H1 (cell line): ENCODE results near the gene KRT75. TPM values are rescaled to one million over a fixed set of nuclear protein-coding genes. Genes with fewer than 3 reads are reported as not detected.

Experiments
- CTCF ChIA-PET: fragments of 300-600 bp; sonication (Branson Sonifier 250); formaldehyde crosslinking; loops from one replicate; lab custom pipeline; 2021; ENCODE audit not compliant: partially characterized antibody; lab: Charles Lee
- POLR2A ChIA-PET: fragments of 300-600 bp; sonication (Branson Sonifier 250); formaldehyde crosslinking; loops from one replicate; lab custom pipeline; 2021; ENCODE audit warnings: inconsistent platforms; ENCODE audit not compliant: partially characterized antibody; lab: Charles Lee
- DNase-seq, 2 experiments: peaks; one replicate each; pipeline versions ENCODE4 v3.0.0 to v3.0.0-alpha.2; 2010 to 2022; ENCODE audit warnings: low spot score in 2 of 2, low read depth in 1 of 2, mixed read lengths in 1 of 2
- FAIRE-seq: peaks from 2 replicates; lab custom pipeline; 2011; peaks lifted over from hg19 to GRCh38; lab: Jason Lieb, UNC
- H2AFZ ChIP-seq: 2 replicates; pipeline ENCODE4 v1.8.1; 2012; ENCODE audit warnings: low read length, inconsistent platforms
- H2AK5ac ChIP-seq: 2 replicates; pipeline ENCODE4 v1.6.1; 2013; ENCODE audit warnings: low read depth, low read length
- H2BK120ac ChIP-seq: replicated peaks from 2 replicates; pipeline ENCODE3; 2013; ENCODE audit warnings: low read depth, low read length, inconsistent platforms
- H2BK12ac ChIP-seq: 2 replicates; pipeline ENCODE4 v1.6.1; 2013; ENCODE audit warnings: low read depth, low read length
- H2BK15ac ChIP-seq: 2 replicates; pipeline ENCODE4 v1.6.1; 2013; ENCODE audit warnings: low read length
- H2BK20ac ChIP-seq: 2 replicates; pipeline ENCODE4 v1.6.1; 2013; ENCODE audit warnings: low read length
- H2BK5ac ChIP-seq: 2 replicates; pipeline ENCODE4 v1.6.1; 2013; ENCODE audit warnings: low read depth, low read length
- H3K14ac ChIP-seq: 2 replicates; pipeline ENCODE4 v1.6.1; 2013; ENCODE audit warnings: inconsistent platforms; ENCODE audit not compliant: insufficient read length
- H3K18ac ChIP-seq: 2 replicates; pipeline ENCODE4 v1.6.1; 2013; ENCODE audit warnings: low read length; ENCODE audit errors: extremely low read depth
- H3K23ac ChIP-seq: 2 replicates; pipeline ENCODE4 v1.6.1; 2013; ENCODE audit warnings: inconsistent platforms; ENCODE audit not compliant: insufficient read length
- H3K23me2 ChIP-seq: 2 replicates; pipeline ENCODE4 v1.6.1; 2013; ENCODE audit warnings: low read depth, low read length
- H3K27ac ChIP-seq: 2 replicates; pipeline ENCODE4 v1.6.1; 2011; ENCODE audit warnings: low read depth, low read length, inconsistent platforms
- H3K27me3 ChIP-seq, 4 experiments: replicated peaks in 1 of 4; 1 replicate in 1 of 4; 2 replicates in 3 of 4; pipeline versions ENCODE4 v1.6.1 to v1.8.1; 2011 to 2013; ENCODE audit warnings: low read length in 3 of 4, mild to moderate bottlenecking in 3 of 4, inconsistent platforms in 2 of 4, mixed read lengths in 2 of 4, moderate library complexity in 1 of 4; ENCODE audit not compliant: control insufficient read depth in 3 of 4, insufficient read depth in 3 of 4; ENCODE audit errors: extremely low read depth in 1 of 4
- H3K36me3 ChIP-seq, 4 experiments: 2 replicates each; pipeline versions ENCODE4 v1.6.1 to v1.8.1; 2011 to 2013; ENCODE audit warnings: mild to moderate bottlenecking in 4 of 4, low read length in 3 of 4, moderate library complexity in 2 of 4, control low read depth in 1 of 4, inconsistent platforms in 1 of 4; ENCODE audit not compliant: insufficient read depth in 4 of 4, control insufficient read depth in 2 of 4
- H3K4ac ChIP-seq: replicated peaks from 2 replicates; pipeline ENCODE3; 2013; ENCODE audit warnings: low read length, low read depth, mixed read lengths, inconsistent platforms; ENCODE audit not compliant: insufficient read length
- H3K4me1 ChIP-seq, 4 experiments: replicated peaks in 1 of 4; 1 replicate in 1 of 4; 2 replicates in 3 of 4; pipeline versions ENCODE4 v1.6.1 to v1.8.1; 2011 to 2013; ENCODE audit warnings: low read length in 3 of 4, inconsistent platforms in 2 of 4, mixed read lengths in 1 of 4; ENCODE audit not compliant: insufficient read depth in 4 of 4, control insufficient read depth in 3 of 4
- H3K4me2 ChIP-seq, 2 experiments: 2 replicates each; pipeline versions ENCODE4 v1.6.1 to v1.8.1; 2011 to 2013; ENCODE audit warnings: low read depth in 2 of 2, low read length in 2 of 2, control low read depth in 1 of 2, inconsistent platforms in 1 of 2, mild to moderate bottlenecking in 1 of 2; ENCODE audit not compliant: insufficient read depth in 1 of 2
- H3K4me3 ChIP-seq, 4 experiments: fragments of 200-600, 300-600 bp in 1 of 4; sonication (generic), shearing (Covaris generic), sonication (Bioruptor Twin) in 1 of 4; 2 replicates each; pipeline versions ENCODE4 v1.5.1 to v1.8.1; 2011 to 2016; ENCODE audit warnings: low read length in 4 of 4, low read depth in 3 of 4, control low read depth in 2 of 4, inconsistent platforms in 2 of 4, mild to moderate bottlenecking in 2 of 4, mixed read lengths in 1 of 4, moderate library complexity in 1 of 4; ENCODE audit not compliant: insufficient read depth in 2 of 4; ENCODE audit errors: extremely low read depth in 1 of 4
- H3K56ac ChIP-seq: replicated peaks from 2 replicates; pipeline ENCODE3; 2013; ENCODE audit warnings: low read depth, mild to moderate bottlenecking, mixed read lengths, low read length, inconsistent platforms; ENCODE audit not compliant: insufficient read length
- H3K79me1 ChIP-seq: 2 replicates; pipeline ENCODE4 v1.6.1; 2013; ENCODE audit warnings: low read depth, low read length, control low read depth
- H3K79me2 ChIP-seq, 2 experiments: 2 replicates each; pipeline versions ENCODE4 v1.6.1 to v1.8.1; 2012 to 2013; ENCODE audit warnings: low read length in 2 of 2, mild to moderate bottlenecking in 2 of 2, inconsistent platforms in 1 of 2; ENCODE audit not compliant: insufficient read depth in 2 of 2, control insufficient read depth in 1 of 2
- H3K9ac ChIP-seq, 4 experiments: replicated peaks in 1 of 4; 1 replicate in 1 of 4; 2 replicates in 3 of 4; pipeline versions ENCODE4 v1.6.1 to v1.8.1; 2011 to 2013; ENCODE audit warnings: low read depth in 3 of 4, low read length in 3 of 4, control low read depth in 2 of 4, mild to moderate bottlenecking in 2 of 4, moderate library complexity in 2 of 4, inconsistent platforms in 1 of 4; ENCODE audit errors: extremely low read depth in 1 of 4
- H3K9me3 ChIP-seq, 2 experiments: 2 replicates each; pipeline versions ENCODE4 v1.6.1 to v1.8.1; 2012 to 2013; ENCODE audit warnings: mild to moderate bottlenecking in 2 of 2, moderate library complexity in 2 of 2, control low read depth in 1 of 2, inconsistent platforms in 1 of 2, low read depth in 1 of 2, low read length in 1 of 2, mixed read lengths in 1 of 2; ENCODE audit not compliant: insufficient read depth in 2 of 2
- H4K20me1 ChIP-seq, 2 experiments: replicated peaks in 1 of 2; 2 replicates each; pipeline versions ENCODE3 to v1.8.1; 2011 to 2013; ENCODE audit warnings: inconsistent platforms in 2 of 2, low read length in 2 of 2, mild to moderate bottlenecking in 1 of 2; ENCODE audit not compliant: insufficient read depth in 2 of 2, control insufficient read depth in 1 of 2
- H4K5ac ChIP-seq: 2 replicates; pipeline ENCODE4 v1.6.1; 2013; ENCODE audit warnings: low read length, low read depth, mixed read lengths, inconsistent platforms; ENCODE audit not compliant: insufficient read length
- H4K8ac ChIP-seq: 2 replicates; pipeline ENCODE4 v1.8.0; 2013; ENCODE audit warnings: mild to moderate bottlenecking, moderate library complexity, low read length, inconsistent platforms; ENCODE audit not compliant: insufficient read depth; ENCODE audit errors: extremely low read depth
- H4K91ac ChIP-seq: replicated peaks from 2 replicates; pipeline ENCODE3; 2013; ENCODE audit warnings: low read length, mixed read lengths, inconsistent platforms; ENCODE audit not compliant: insufficient read length
- BCL11A ChIP-seq, 2 experiments: IDR thresholded peaks; one replicate each; pipeline ENCODE4 v1.6.1; 2011; ENCODE audit warnings: low read depth in 2 of 2, low read length in 2 of 2, mild to moderate bottlenecking in 2 of 2
- CEBPB ChIP-seq: IDR thresholded peaks from 2 replicates; pipeline ENCODE4 v1.6.1; 2012; ENCODE audit warnings: low read depth, low read length
- CREB1 ChIP-seq: IDR thresholded peaks from 2 replicates; pipeline ENCODE4 v1.6.1; 2012; ENCODE audit warnings: inconsistent platforms
- EZH2 ChIP-seq: fragments of 200-600 bp; sonication (generic); IDR thresholded peaks from 2 replicates; pipeline ENCODE4 v1.7.1; 2012; ENCODE audit warnings: low read depth, mild to moderate bottlenecking, moderate library complexity, low read length, inconsistent platforms; ENCODE audit not compliant: severe bottlenecking
- KDM4A ChIP-seq: IDR thresholded peaks from one replicate; pipeline ENCODE4 v1.7.1; 2012; ENCODE audit warnings: low read depth, mild to moderate bottlenecking, moderate library complexity, low read length, inconsistent platforms; ENCODE audit not compliant: severe bottlenecking
- MAFK ChIP-seq: IDR thresholded peaks from 2 replicates; pipeline ENCODE4 v1.6.1; 2012; ENCODE audit warnings: low read depth, mild to moderate bottlenecking, improper control_type of control experiment, low read length
- SP1 ChIP-seq: IDR thresholded peaks from 2 replicates; pipeline ENCODE4 v1.6.1; 2011; ENCODE audit warnings: low read depth, low read length
- TBP ChIP-seq: IDR thresholded peaks from 2 replicates; pipeline ENCODE4 v1.6.1; 2011; ENCODE audit warnings: low read depth, low read length, improper control_type of control experiment
- YY1 ChIP-seq: IDR thresholded peaks from 2 replicates; pipeline ENCODE4 v1.6.1; 2011; ENCODE audit warnings: low read depth, mild to moderate bottlenecking, low read length
- WGBS, 2 experiments: shearing (Covaris generic) in 1 of 2; methylation state at CpG; one replicate each; pipeline versions ENCODE4 v1.1.6 to v1.1.7; 2013 to 2015; ENCODE audit warnings: low lambda C conversion rate in 2 of 2, mixed read lengths in 2 of 2, inconsistent platforms in 1 of 2, low coverage in 1 of 2, missing lambda C conversion rate in 1 of 2; ENCODE audit not compliant: insufficient replicate concordance in 2 of 2, insufficient coverage in 1 of 2, insufficient read length in 1 of 2; ENCODE audit errors: extremely low coverage in 1 of 2, missing lambda C conversion rate in 1 of 2; 5-methylcytosine and 5-hydroxymethylcytosine counted together
- polyA plus RNA-seq, 7 experiments: library from polyadenylated mRNA; depleted of rRNA in 3 of 7; stranded (reverse) in 5 of 7; unstranded in 2 of 7; fragments of >200 nt in 5 of 7; fragments of 200-250 nt in 2 of 7; gene quantifications; 1 replicate in 5 of 7; 2 replicates in 1 of 7; 4 replicates in 1 of 7; pipeline versions ENCODE4 v1.2.1 to v1.2.3, GENCODE V29; 2011 to 2013; ENCODE audit warnings: missing spikeins in 2 of 7, mixed read lengths in 2 of 7
- total RNA-seq: library from RNA; stranded (reverse); fragmentation: NEBNext Ultra II Directional; extraction: Animal tissue kit (Norgen Biotek cat#: 25700); gene quantifications from 2 replicates; pipeline ENCODE4 v1.2.1, GENCODE V29; 2021

The KRT75 gene
- total and polyA plus RNA-seq, 2 of the 8 experiments (the other 6 are each of a cell fraction or from before 2014, with no cell fraction given): not detected

GRCh38 chr12:52377266-52377665, 56.9 kb downstream of the KRT75 start:
- POLR2A ChIA-PET: no interaction called here
- no peak overlapping the region for H2BK15ac ChIP-seq
- H3K79me2 ChIP-seq: no peaks in the 10 kb centered on the region
- H2BK120ac ChIP-seq: no peak overlapping the region
- no peaks in the 10 kb centered on the region for H3K36me3 ChIP-seq
- no peaks in the 10 kb centered on the region for H3K79me1 ChIP-seq
- H3K23ac ChIP-seq: no peak overlapping the region
- FAIRE-seq (no peak), DNase-seq (no peak)
- no peak overlapping the region for H3K56ac ChIP-seq
- no peak overlapping the region for H3K27ac ChIP-seq
- no peaks in the 10 kb centered on the region for H3K9me3 ChIP-seq
- no peak overlapping the region for H3K4me3 ChIP-seq
- H3K4ac ChIP-seq: no peak overlapping the region
- no peaks in the 10 kb centered on the region for H4K20me1 ChIP-seq
- H3K27me3 ChIP-seq: no peaks in the 10 kb centered on the region
- H3K9ac ChIP-seq: no peak overlapping the region
- H3K23me2 ChIP-seq: no peaks in the 10 kb centered on the region
- H2AFZ ChIP-seq: no peak overlapping the region
- no peak overlapping the region for H3K4me2 ChIP-seq
- no peak overlapping the region for H4K91ac ChIP-seq
- no peaks in the 10 kb centered on the region for H3K4me1 ChIP-seq
- CTCF ChIA-PET: interaction anchor here (0.8 to 7.8 kb wide), 10 partner anchors 8 to 603 kb away, joined by 3 to 112 read pairs (median 6); partner anchors contain the start of gene KRT84
- H4K8ac ChIP-seq: no peak overlapping the region
- no peak overlapping the region for H2BK12ac ChIP-seq
- no peak overlapping the region for H2AK5ac ChIP-seq
- 95% methylated on average over 8 of the region's 8 CpGs; no CpG with 5 or more reads in 1 of the 2 experiments for WGBS, 2 experiments
- H3K18ac ChIP-seq: no peak overlapping the region
- H4K5ac ChIP-seq: no peak overlapping the region
- no peak overlapping the region for H2BK20ac ChIP-seq
- H3K14ac ChIP-seq: no peak overlapping the region
- no peak overlapping the region for H2BK5ac ChIP-seq
- no peak for TF ChIP-seq SP1
- TF ChIP-seq CREB1: no peak
- no peak for TF ChIP-seq CEBPB
- TF ChIP-seq BCL11A (IDR thresholded peaks at IDR 0.05; ENCODE audit: low read depth in 2 of 2, low read length in 2 of 2): no peak
- no peak for TF ChIP-seq TBP
- TF ChIP-seq MAFK: no peak
- TF ChIP-seq EZH2: no peak
- TF ChIP-seq YY1: no peak
- TF ChIP-seq KDM4A: no peak
